T-helper 2 cell (primary cell): ENCODE data around the gene CYP27B1.

ENCODE experiments used
- DNase-seq, 5 experiments: peaks; one replicate each; pipeline versions ENCODE4 v3.0.0 to v3.0.0-alpha.2; 2012 to 2022

Gene CYP27B1

GRCh38 chr12:57765003-57765697 is 1.7 kb downstream of the CYP27B1 start:
- peak in 3 of 5 experiments; percentile 31 to 51 (median 47) for DNase-seq

- peak in 1 of 5 experiments; percentile 23 for DNase-seq
Measured at GRCh38 chr12:57764662-57765002, 2.2 kb downstream of the CYP27B1 start.

DNA sequence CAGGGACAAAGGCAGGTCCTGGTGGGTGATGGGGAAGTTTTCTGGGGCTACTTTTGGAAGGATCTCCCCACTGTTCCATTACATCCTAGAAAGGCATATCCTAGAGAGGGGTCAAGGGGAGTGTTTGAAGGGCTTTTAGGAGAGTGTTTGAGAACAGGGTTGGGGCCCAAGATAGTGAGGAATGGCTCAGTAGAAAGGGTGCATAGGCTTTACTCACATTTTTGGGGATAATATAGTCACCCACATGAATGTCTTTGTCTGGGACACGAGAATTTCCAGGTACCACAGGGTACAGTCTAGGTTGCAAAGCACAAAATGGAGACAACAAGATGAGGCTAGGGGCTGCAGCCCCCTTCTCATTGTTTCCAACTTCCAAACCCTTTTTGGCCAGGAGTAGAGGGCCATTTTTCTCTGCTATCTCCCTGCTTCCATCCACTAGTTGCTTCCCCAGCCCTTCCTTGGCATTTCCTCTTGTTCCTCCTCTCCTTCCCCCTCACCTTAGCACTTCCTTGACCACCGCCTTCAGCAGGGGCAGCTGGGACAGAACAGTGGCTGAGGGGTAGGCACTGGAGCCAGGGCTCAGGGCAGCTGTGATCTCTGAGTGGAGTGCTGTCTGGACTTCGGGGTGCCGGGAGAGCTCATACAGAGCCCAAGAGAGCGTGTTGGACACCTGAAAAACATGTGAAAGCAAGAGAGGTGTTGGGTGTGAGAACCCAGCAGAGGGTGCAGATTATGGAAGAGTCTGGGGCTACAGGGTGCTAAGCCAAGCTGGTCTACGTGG is 2.8 kb downstream of the CYP27B1 start:
- no peak for DNase-seq

DNA sequence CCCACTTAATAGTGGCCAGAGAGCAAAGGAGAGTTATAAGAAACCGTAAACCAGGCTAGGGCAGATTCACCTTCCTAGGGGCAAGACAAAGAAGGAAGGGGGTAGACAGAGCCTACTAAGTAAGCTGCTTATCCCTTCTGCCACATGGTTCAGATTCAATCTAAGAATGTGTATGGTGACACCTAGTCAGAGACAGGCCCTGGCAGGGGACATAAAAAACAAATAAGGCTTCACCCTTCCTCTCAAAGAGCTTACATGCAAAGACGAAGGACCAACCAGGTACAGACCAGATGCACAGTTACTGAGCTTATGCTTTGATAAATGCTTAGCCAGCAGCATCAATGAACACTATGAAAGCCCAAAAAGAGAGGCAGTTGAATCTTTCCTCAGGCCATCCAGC is 4.4 kb downstream of the CYP27B1 start:
- no peak for DNase-seq

- DNase-seq, result no peak
Measured at GRCh38 chr12:57761391-57761998, 5.4 kb downstream of the CYP27B1 start.

DNA sequence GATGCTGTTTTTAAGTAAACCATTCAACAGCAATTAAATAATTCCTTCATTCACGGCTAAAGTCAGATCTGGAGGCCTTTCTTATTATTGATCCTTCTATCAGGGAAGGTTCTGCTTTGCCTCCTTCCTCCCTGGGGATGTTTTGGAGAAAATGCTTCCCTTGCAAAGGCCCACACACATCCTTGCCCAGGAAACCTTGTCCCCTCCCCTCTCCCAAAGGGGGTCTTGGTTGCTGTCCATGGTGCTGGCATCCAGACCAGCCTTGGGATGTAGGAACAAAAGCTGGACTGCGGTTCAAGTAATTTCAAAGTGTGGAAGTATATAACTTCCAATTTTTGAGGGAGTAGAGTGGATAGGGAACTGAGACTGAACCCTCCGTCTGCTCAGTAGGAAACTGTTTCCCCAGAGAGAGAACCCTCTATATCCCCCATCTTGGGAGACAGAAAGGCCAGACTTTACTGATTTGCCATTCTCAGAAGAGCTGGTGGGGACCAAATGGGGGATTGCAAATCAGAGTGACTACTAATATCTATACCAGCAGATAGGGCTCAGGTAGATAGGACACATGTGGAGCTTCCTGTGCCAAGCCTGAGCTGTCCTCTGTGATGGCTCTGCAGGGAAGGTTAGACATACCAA is 6.4 kb downstream of the CYP27B1 start:
- DNase-seq, result no peak

DNA sequence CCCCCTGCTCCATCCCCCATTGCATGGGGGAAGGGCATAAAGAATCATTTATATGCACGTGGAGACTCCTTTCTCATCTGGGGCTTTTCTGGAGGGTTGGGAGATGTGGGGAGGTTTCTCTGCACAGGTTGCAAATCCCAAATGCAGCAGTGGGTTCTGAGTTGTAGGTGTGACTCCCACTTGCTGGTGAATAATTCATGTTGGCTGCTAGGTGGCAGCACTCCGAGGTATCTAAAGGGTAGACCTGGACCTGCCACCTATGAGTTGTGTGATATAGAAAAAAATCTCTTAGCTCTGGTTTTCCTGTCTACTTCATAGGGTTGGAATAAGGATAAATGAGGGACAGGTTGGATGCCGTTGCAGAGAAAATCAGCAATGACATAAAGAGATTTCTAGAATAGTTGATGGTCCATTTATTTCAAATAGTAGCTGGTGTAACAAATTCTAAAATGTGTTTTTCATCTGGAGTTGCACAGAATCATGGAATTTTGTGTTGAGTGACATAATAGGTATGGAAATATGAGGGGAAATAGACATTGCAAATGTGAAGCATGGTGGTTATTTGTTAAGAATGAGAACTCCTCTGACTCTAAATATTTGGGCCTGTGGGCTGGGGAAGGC is 7.4 kb downstream of the CYP27B1 start:
- peak in 2 of 5 experiments; percentile 29 to 66 for DNase-seq

GRCh38 chr12:57758552-57759359 is 8.1 kb downstream of the CYP27B1 start:
- no peak for DNase-seq

DNA sequence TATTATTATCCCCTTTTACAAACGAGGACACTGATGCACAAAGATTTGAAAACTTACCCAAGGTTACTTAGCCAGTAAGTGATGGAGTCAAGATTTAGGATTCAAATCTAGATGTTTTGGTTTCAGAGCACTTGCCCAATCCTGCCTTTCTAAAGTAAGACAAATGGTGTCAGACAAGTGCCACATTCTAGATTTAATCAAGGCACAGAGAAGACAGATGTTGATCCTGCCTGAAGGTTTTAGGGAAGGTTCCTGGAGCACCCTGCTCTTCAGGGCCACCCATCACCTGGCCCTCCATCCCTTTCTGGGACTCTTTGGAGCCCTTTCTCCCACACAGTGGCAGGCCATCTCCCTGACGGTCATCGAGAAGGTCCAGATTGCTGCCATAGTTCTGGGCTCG is 9.1 kb downstream of the CYP27B1 start:
- no peak for DNase-seq

DNA sequence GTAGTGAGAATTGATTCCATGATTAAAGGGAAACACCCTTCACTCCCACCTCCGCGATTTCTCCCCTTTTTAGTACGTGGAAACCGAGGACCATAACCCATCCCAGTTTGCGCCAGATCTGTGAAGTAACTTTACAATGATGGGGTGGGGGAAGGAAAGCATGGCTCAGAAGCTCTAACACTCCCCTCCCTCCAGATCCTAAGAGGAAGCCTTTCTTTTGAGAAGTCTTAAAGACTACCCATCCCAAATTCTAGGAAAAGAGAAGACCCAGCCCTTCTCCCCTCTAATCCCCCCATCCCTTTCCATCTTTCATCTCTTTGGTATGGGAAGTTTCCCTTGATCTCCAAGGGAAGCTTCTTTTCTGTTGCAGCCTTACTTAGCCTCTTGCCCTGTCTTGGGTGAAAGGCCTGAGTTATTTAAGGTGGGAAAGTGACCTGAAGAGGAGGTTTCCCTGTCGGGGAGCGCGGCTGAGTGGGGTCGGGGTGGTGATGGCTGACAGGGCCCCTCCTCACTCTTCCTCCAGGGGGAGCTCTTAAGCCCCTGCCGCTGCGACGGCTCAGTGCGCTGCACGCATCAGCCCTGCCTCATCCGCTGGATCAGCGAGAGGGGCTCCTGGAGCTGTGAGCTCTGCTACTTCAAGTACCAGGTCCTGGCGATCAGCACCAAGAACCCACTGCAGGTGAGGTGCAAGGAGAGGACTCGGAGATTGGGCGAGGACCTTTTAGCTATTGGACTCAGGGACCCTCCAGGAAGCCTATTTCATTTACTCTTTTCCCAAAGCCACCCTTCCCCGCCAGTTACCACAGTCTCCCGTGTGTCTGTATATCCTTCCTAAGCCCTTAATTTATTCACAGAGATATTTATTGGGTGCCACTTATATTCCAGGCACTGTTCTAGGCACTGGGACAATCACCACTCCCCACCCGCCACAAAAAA is 10.2 kb downstream of the CYP27B1 start:
- peak; percentile 35 to 77 (median 56) for DNase-seq

DNA sequence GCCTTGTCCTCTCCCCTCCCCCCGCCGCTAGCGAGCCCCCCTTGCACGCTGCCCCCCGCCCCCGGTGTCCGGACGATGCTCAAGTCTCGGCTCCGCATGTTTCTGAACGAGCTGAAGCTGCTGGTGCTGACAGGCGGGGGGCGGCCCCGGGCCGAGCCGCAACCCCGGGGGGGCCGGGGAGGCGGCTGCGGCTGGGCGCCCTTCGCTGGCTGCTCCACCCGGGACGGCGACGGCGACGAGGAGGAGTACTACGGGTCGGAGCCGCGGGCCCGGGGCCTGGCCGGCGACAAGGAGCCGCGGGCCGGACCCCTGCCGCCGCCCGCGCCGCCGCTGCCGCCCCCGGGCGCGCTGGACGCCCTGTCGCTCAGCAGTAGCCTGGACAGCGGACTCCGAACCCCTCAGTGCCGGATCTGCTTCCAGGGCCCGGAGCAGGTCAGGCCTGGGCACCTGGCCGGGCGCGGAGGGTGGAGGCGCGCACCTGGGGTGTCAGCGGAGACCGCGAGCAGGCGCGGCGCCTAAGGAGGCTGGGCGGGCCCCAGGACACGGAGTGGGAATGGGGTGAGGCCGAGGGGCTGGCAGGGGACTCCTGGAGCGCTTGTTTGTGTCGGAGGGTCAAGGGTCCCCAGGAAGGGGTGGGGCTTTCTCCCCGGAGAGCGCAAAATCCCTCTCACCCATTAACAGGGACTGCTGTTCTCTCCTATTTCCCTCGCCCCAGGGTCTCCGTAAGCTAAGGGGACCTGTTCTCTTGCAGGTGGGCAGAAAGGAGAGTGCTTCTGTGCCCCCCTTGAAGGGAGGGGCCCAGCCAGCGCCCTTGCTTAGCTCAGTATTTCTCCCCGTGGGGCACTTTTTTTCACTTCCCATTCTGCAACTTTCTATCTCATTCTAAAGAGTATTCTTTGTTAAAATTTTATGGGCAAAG is 11.2 kb downstream of the CYP27B1 start:
- DNase-seq, result peak in 3 of 5 experiments; percentile 44 to 50 (median 46)

DNA sequence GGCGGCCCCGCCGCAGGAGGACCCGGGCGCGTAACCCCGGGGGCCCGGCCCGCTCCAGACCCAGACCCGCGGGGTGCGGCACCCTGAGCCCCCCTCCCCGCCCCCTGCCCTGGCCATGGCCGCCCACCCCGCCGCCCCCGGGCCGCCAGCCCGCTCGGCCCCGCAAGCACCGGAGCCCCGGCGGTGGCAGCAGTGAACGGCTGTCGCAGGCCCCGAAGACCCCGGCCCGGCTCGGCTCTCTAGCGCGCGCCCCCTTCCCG is 11.8 kb downstream of the CYP27B1 start:
- DNase-seq, result no peak

- peak; percentile 69 to 91 (median 78) for DNase-seq
Measured at GRCh38 chr12:57754411-57755193, 12.3 kb downstream of the CYP27B1 start, which contains the start of gene MARCHF9. Gene MARCHF9, plus strand, starts transcription at chr12:57755103. Its CDS starts 426 bp downstream, at chr12:57755529.

- DNase-seq, result no peak
Measured at GRCh38 chr12:57753756-57754337, 13.0 kb downstream of the CYP27B1 start.

DNA sequence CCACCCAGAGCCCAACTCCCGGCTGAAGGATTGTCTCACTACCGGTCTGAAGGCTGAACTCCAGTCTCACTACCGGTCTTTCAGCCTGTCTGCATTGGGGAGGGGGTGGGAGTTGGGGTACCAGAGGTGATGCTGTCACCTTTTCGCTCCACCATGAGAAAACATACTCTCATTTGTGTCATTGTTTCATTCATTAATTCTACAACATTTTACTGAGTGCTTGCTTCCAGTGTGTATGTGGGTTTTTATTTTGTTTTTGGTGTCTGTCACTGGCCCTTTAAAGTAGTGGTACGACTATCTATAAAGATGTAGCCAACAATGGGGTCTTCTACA is 14.2 kb downstream of the CYP27B1 start:
- DNase-seq, result no peak

DNA sequence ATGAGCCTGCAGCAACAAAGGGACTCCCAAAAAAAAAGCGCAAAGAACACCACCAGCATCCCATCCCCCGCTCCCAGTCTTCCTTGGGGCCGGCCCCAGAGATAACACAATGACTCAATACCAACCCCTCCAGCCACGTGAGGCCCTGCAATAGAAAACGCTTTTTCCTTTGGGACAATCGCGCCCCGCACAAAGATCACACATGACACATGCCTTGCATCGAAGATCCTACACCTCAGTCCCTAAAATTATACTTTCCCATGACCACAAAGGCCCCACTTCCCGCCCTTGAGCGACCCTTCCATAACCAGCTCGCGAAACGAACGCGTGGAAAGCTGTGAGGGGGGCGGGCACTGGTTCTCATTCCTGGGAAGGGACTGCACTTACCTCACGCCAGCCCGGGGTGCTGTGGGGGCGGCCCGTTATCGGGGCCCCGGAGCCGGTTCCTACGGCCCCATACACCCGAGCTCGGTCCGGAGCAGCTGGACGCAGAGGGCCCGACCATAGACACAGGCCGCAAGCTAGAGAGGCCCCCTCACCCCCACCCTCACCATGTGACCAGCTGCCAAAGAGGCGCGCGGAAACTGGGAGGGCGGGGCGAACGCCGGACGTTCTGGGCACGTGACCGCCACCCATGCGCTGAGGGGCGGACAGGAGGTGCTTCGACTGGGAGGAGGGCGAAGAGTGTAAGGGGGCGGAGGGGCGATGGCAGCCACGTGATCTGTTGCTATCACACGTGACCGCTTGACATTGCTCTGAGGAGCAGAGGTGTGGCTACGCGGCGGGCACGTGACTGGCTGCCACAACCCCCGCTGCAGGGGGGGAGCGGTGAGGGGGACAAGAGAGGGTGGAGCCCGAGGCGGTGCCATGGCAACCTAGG is 14.8 kb downstream of the CYP27B1 start, which contains the start of gene CDK4:
CDK4 (minus strand) TSS at position 523 of the 880 bp plus-strand sequence. CDS start 593 bp downstream, outside the sequence.
- peak; percentile 97 to 100 (median 99) for DNase-seq

DNA sequence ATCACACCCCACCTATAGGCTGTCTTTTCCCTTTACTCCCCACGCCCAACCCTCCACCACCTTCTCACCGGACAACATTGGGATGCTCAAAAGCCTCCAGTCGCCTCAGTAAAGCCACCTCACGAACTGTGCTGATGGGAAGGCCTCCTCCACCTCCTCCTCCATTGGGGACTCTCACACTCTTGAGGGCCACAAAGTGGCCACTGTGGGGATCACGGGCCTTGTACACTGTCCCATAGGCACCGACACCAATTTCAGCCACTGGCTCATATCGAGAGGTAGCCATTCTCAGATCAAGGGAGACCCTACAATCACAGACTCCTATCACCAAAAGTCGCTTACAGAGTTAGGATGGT is 15.5 kb downstream of the CYP27B1 start:
- no peak for DNase-seq
